HG03159 (cell line): ENCODE measurements around the gene COQ2.
"Not testable (repeated sequence)": the region's sequence is repeated elsewhere in the genome, so short reads cannot be mapped to it uniquely, and the experiment has no call there.

ENCODE experiments used
- ATAC-seq: cut with Tn5 transposase; IDR thresholded peaks from one replicate; pipeline ENCODE4 v1.9.1; 2021; ENCODE audit warnings: mild to moderate bottlenecking, moderate library complexity; ENCODE audit not compliant: unreplicated experiment

The COQ2 gene

GRCh38 chr4:83288381-83288780 is 3.8 kb upstream of the COQ2 start:
- ATAC-seq: not testable (repeated sequence)

GRCh38 chr4:83285055-83285407 is 433 bp upstream of the COQ2 start:
- no peak for ATAC-seq

- no peak for ATAC-seq
Observed at GRCh38 chr4:83283181-83283580, 1.4 kb downstream of the COQ2 start.

GRCh38 chr4:83282049-83282535 is 2.5 kb downstream of the COQ2 start:
- no peak for ATAC-seq

GRCh38 chr4:83281307-83281706 is 3.3 kb downstream of the COQ2 start:
- ATAC-seq: peak; percentile 22

GRCh38 chr4:83276299-83277040 is 8.1 kb downstream of the COQ2 start:
- peak; percentile 61 for ATAC-seq

GRCh38 chr4:83273926-83274325 is 10.7 kb downstream of the COQ2 start:
- ATAC-seq: not testable (repeated sequence)

- peak; percentile 75 for ATAC-seq
Observed at GRCh38 chr4:83272900-83273299, 11.7 kb downstream of the COQ2 start.

- ATAC-seq: no peak
Observed at GRCh38 chr4:83269256-83269655, 15.3 kb downstream of the COQ2 start.

GRCh38 chr4:83268491-83268890 is 16.1 kb downstream of the COQ2 start:
- ATAC-seq: no peak

- no peak for ATAC-seq
Observed at GRCh38 chr4:83267830-83268475, 16.6 kb downstream of the COQ2 start.

GRCh38 chr4:83267121-83267829 is 17.3 kb downstream of the COQ2 start:
- ATAC-seq: no peak

- peak; percentile 60 for ATAC-seq
Observed at GRCh38 chr4:83266689-83267088, 17.9 kb downstream of the COQ2 start.

GRCh38 chr4:83263106-83263505 is 21.5 kb downstream of the COQ2 start:
- no peak for ATAC-seq

- no peak for ATAC-seq
Observed at GRCh38 chr4:83262682-83263081, 21.9 kb downstream of the COQ2 start.

- no peak for ATAC-seq
Observed at GRCh38 chr4:83261307-83261706, 23.3 kb downstream of the COQ2 start.

GRCh38 chr4:83259586-83259985 is 25.0 kb downstream of the COQ2 start:
- ATAC-seq: no peak

GRCh38 chr4:83258461-83258860 is 26.1 kb downstream of the COQ2 start:
- no peak for ATAC-seq

- no peak for ATAC-seq
Observed at GRCh38 chr4:83257811-83258210, 26.8 kb downstream of the COQ2 start.

GRCh38 chr4:83255584-83255983 is 29.0 kb downstream of the COQ2 start:
- no peak for ATAC-seq

- ATAC-seq: no peak
Observed at GRCh38 chr4:83252782-83253405, 31.7 kb downstream of the COQ2 start.
